ENCODE measurements around the gene CYP2B6.
"Not testable (repeated sequence)": the region's sequence is repeated elsewhere in the genome, so short reads cannot be mapped to it uniquely, and the experiment has no call there.

Gene CYP2B6

GRCh38 chr19:40976724-40977123, 14.4 kb upstream of the CYP2B6 start:
- TF ChIP-seq CTCF (IDR thresholded peaks at IDR 0.05; ENCODE audit: low read length) (no peak), EZH2 (IDR thresholded peaks at IDR 0.05; ENCODE audit: borderline replicate concordance, low read length) (no peak)
- no peak overlapping the region for H3K4me2 ChIP-seq (ENCODE audit: low read length)

GRCh38 chr19:40979759-40980158, 11.3 kb upstream of the CYP2B6 start:
- not testable (repeated sequence) for H3K9me2 ChIP-seq (ENCODE audit: low read depth, low read length); H3K4me1 ChIP-seq (ENCODE audit: insufficient read depth, low read length, severe bottlenecking); H2AFZ ChIP-seq (ENCODE audit: low read length); H3K79me2 ChIP-seq (ENCODE audit: insufficient read depth, low read length); H3K4me3 ChIP-seq (ENCODE audit: low read depth, low read length, poor library complexity, severe bottlenecking); H3K9ac ChIP-seq (ENCODE audit: low read length); H3F3A ChIP-seq (ENCODE audit: insufficient read depth, low read length); H3K27me3 ChIP-seq (ENCODE audit: insufficient read depth, low read length); H4K20me1 ChIP-seq (ENCODE audit: insufficient read depth, low read length); H3K36me3 ChIP-seq (ENCODE audit: insufficient read depth, low read length); H3K4me2 ChIP-seq (ENCODE audit: low read length); H3K9me3 ChIP-seq (ENCODE audit: low read length); H3K27ac ChIP-seq (ENCODE audit: low read depth, low read length, poor library complexity, severe bottlenecking)

More at GRCh38 chr19:40976724-40977123, 14.4 kb upstream of the CYP2B6 start:
- Histone ChIP-seq H3K4me3 (ENCODE audit: low read depth, low read length, poor library complexity, severe bottlenecking) (no peak overlapping the region), H3K36me3 (ENCODE audit: insufficient read depth, low read length) (no peaks in the 10 kb centered on the region), H2AFZ (ENCODE audit: low read length) (no peak overlapping the region), H3K79me2 (ENCODE audit: insufficient read depth, low read length) (no peaks in the 10 kb centered on the region), H3F3A (ENCODE audit: insufficient read depth, low read length) (no peaks in the 10 kb centered on the region), H3K27me3 (ENCODE audit: insufficient read depth, low read length) (no peaks in the 10 kb centered on the region), H3K9me3 (ENCODE audit: low read length) (no peaks in the 10 kb centered on the region), H3K9ac (ENCODE audit: low read length) (no peak overlapping the region), H4K20me1 (ENCODE audit: insufficient read depth, low read length) (no peaks in the 10 kb centered on the region), H3K27ac (ENCODE audit: low read depth, low read length, poor library complexity, severe bottlenecking) (no peak overlapping the region), H3K4me1 (ENCODE audit: insufficient read depth, low read length, severe bottlenecking) (no peaks in the 10 kb centered on the region), H3K9me2 (ENCODE audit: low read depth, low read length) (no peaks in the 10 kb centered on the region)

GRCh38 chr19:40980743-40981442, 10.2 kb upstream of the CYP2B6 start:
- H3K4me1 ChIP-seq (ENCODE audit: insufficient read depth, low read length, severe bottlenecking); H4K20me1 ChIP-seq (ENCODE audit: insufficient read depth, low read length); H3K4me2 ChIP-seq (ENCODE audit: low read length); H3K9ac ChIP-seq (ENCODE audit: low read length); H3F3A ChIP-seq (ENCODE audit: insufficient read depth, low read length); H3K79me2 ChIP-seq (ENCODE audit: insufficient read depth, low read length); H3K4me3 ChIP-seq (ENCODE audit: low read depth, low read length, poor library complexity, severe bottlenecking); H3K27me3 ChIP-seq (ENCODE audit: insufficient read depth, low read length); H3K27ac ChIP-seq (ENCODE audit: low read depth, low read length, poor library complexity, severe bottlenecking); H3K9me3 ChIP-seq (ENCODE audit: low read length); H3K36me3 ChIP-seq (ENCODE audit: insufficient read depth, low read length); H3K9me2 ChIP-seq (ENCODE audit: low read depth, low read length); H2AFZ ChIP-seq (ENCODE audit: low read length): not testable (repeated sequence)

- H3K4me2 ChIP-seq (ENCODE audit: low read length) = no peak overlapping the region
- no peak overlapping the region for H2AFZ ChIP-seq (ENCODE audit: low read length)
- H3K27me3 ChIP-seq (ENCODE audit: insufficient read depth, low read length) = no peaks in the 10 kb centered on the region
- H3K9ac ChIP-seq (ENCODE audit: low read length) = no peak overlapping the region
- no peaks in the 10 kb centered on the region for H3K9me3 ChIP-seq (ENCODE audit: low read length)
- no peaks in the 10 kb centered on the region for H3K9me2 ChIP-seq (ENCODE audit: low read depth, low read length)
- H3K79me2 ChIP-seq (ENCODE audit: insufficient read depth, low read length) = no peaks in the 10 kb centered on the region
- no peaks in the 10 kb centered on the region for H3K36me3 ChIP-seq (ENCODE audit: insufficient read depth, low read length)
- no peak overlapping the region for H3K27ac ChIP-seq (ENCODE audit: low read depth, low read length, poor library complexity, severe bottlenecking)
- no peak overlapping the region for H3K4me3 ChIP-seq (ENCODE audit: low read depth, low read length, poor library complexity, severe bottlenecking)
- no peak for TF ChIP-seq CTCF (IDR thresholded peaks at IDR 0.05; ENCODE audit: low read length)
- TF ChIP-seq EZH2 (IDR thresholded peaks at IDR 0.05; ENCODE audit: borderline replicate concordance, low read length) = no peak
- no peaks in the 10 kb centered on the region for H3F3A ChIP-seq (ENCODE audit: insufficient read depth, low read length)
- H3K4me1 ChIP-seq (ENCODE audit: insufficient read depth, low read length, severe bottlenecking) = no peaks in the 10 kb centered on the region
- no peaks in the 10 kb centered on the region for H4K20me1 ChIP-seq (ENCODE audit: insufficient read depth, low read length)
Observed at GRCh38 chr19:40981591-40981990, 9.5 kb upstream of the CYP2B6 start.
